Measurements from ENCODE around the gene FOXL2NB. TPM values are rescaled to one million over a fixed set of nuclear protein-coding genes. Genes with fewer than 3 reads are reported as not detected.

FOXL2NB gene
- total RNA-seq, 2 donors from 2014 or later: 0.28 TPM; not detected in 1

DNA sequence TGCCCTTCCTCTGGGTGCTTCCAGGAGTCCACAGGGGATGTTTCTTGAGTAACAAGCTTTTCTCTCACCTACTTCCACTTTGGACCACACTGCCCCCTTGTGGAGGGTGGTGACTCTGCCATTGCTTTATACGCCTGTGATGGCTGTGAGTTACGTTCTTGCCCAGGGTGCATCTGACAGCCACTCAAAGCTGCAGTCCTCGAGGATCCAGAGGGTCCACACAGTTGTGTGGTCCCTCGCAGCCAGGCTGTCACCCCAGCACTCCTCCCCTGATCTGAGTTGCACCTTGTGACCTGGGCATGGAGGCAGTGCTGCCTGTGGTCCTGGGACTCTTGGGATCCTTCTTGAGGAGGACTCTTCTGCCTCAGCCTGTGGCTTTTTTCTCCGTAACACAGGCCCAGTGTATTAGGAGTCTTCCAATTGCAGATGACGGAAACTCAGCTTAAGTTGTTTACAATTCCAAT lies 23.5 kb upstream of the FOXL2NB start:
- no peaks in the 10 kb centered on the region for H3K4me1 ChIP-seq (replicated peaks)
- intact Hi-C loops (cut with DNase I): loop anchor here (10.0 kb wide), 1 partner anchor 509 kb away; no protein-coding TSS in a partner anchor
- H3K4me3 ChIP-seq: no peak overlapping the region
- TF ChIP-seq, protein P1, sequence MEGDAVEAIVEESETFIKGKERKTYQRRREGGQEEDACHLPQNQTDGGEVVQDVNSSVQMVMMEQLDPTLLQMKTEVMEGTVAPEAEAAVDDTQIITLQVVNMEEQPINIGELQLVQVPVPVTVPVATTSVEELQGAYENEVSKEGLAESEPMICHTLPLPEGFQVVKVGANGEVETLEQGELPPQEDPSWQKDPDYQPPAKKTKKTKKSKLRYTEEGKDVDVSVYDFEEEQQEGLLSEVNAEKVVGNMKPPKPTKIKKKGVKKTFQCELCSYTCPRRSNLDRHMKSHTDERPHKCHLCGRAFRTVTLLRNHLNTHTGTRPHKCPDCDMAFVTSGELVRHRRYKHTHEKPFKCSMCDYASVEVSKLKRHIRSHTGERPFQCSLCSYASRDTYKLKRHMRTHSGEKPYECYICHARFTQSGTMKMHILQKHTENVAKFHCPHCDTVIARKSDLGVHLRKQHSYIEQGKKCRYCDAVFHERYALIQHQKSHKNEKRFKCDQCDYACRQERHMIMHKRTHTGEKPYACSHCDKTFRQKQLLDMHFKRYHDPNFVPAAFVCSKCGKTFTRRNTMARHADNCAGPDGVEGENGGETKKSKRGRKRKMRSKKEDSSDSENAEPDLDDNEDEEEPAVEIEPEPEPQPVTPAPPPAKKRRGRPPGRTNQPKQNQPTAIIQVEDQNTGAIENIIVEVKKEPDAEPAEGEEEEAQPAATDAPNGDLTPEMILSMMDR (IDR thresholded peaks at IDR 0.05): peak; percentile 77 to 92 (median 88)
- TF ChIP-seq POLR2AphosphoS5 (IDR thresholded peaks at IDR 0.05) (peak; percentile 50), POLR2A (IDR thresholded peaks at IDR 0.05) (no peak)
- DNase-seq (ENCODE audit: low spot score): peak; percentile 81
- H3K27me3 ChIP-seq (replicated peaks; ENCODE audit: insufficient read depth): no peaks in the 10 kb centered on the region
- H3K27ac ChIP-seq: no peak overlapping the region
- no peaks in the 10 kb centered on the region for H3K36me3 ChIP-seq
- 23% methylated on average over 6 of the region's 6 CpGs for WGBS
- no peaks in the 10 kb centered on the region for H3K9me3 ChIP-seq

DNA sequence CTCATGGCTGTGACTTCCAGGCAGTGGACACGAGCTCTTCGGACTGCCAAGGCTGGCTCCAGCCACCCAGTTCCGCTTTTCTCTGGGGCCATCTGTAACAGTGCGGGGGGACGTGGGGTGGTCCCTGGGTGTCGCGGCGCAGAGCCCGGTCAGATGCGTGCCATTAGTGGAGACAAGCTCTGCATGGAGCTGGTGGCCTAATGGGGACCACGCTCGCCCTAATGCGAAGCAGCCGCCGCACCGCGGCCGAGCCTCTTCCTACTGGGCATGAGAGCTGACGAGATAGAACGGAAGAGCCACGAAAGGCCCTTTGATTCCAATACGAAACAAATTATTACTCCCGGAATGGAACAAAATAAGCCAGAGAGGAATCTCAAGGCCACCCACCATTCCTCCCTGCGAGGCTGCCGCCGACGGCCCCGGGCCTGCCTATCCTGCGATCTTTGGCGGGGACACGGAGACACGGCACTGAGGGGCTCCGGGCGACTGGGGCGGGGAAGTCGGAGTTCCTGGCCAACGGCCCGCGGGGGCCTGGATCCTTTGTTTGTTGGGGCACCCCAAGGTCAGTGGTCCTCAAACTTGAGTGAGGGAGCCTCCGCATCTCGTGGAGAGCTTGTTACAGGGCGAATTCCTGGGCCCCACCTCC lies 18.2 kb upstream of the FOXL2NB start:
- Histone ChIP-seq H3K4me1 (replicated peaks) (no peaks in the 10 kb centered on the region), H3K36me3 (no peaks in the 10 kb centered on the region), H3K4me3 (no peak overlapping the region), H3K9me3 (no peaks in the 10 kb centered on the region), H3K27me3 (replicated peaks; ENCODE audit: insufficient read depth) (no peaks in the 10 kb centered on the region), H3K27ac (no peak overlapping the region)
- intact Hi-C loops (cut with DNase I): loop anchor here (10.0 kb wide), 1 partner anchor 514 kb away; no protein-coding TSS in a partner anchor
- TF ChIP-seq, protein P1 (IDR thresholded peaks at IDR 0.05): no peak
- no peak for TF ChIP-seq POLR2A (IDR thresholded peaks at IDR 0.05)
- no peak for TF ChIP-seq POLR2AphosphoS5 (IDR thresholded peaks at IDR 0.05)
- 93% methylated on average over 35 of the region's 42 CpGs for WGBS
- DNase-seq (ENCODE audit: low spot score): no peak

DNA sequence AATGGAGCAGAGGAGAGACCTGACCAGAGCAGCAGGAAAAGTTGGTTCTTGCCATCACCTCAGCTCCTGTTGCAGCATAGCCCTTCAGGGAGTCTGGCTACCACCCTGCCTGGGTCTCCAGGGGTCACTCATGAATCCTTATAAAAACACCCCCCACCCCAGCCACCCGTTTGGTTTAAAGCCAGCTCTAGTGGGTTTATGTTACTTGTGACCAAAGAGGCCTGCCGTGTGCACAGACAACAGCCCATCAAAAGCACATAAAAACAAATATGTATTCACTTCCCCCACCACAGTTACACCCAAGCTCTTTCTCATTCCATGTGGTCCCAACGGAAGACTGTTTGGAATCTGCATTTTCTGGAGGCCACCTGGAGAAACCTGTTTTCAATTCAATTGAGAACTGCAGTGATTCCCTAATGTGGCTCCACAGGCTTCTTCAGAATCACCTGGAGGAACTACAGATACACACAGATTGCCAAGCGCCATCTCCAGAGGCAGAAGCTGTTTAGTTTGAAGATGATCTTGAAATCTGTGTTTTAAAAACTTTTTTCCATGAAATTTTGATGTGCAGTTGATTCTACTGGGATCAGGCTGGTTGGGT lies 13.8 kb upstream of the FOXL2NB start:
- Histone ChIP-seq H3K36me3 (no peaks in the 10 kb centered on the region), H3K4me3 (no peak overlapping the region), H3K9me3 (no peaks in the 10 kb centered on the region), H3K27me3 (replicated peaks; ENCODE audit: insufficient read depth) (peaks cover 19% of the 10 kb centered on the region), H3K4me1 (replicated peaks) (peaks cover 12% of the 10 kb centered on the region), H3K27ac (no peak overlapping the region)
- TF ChIP-seq, protein P1 (IDR thresholded peaks at IDR 0.05): no peak
- no peak for TF ChIP-seq POLR2AphosphoS5 (IDR thresholded peaks at IDR 0.05)
- no peak for TF ChIP-seq POLR2A (IDR thresholded peaks at IDR 0.05)
- intact Hi-C loops (cut with DNase I): no loop called here
- DNase-seq (ENCODE audit: low spot score): no peak
- WGBS: 71% methylated on average over 4 of the region's 4 CpGs

DNA sequence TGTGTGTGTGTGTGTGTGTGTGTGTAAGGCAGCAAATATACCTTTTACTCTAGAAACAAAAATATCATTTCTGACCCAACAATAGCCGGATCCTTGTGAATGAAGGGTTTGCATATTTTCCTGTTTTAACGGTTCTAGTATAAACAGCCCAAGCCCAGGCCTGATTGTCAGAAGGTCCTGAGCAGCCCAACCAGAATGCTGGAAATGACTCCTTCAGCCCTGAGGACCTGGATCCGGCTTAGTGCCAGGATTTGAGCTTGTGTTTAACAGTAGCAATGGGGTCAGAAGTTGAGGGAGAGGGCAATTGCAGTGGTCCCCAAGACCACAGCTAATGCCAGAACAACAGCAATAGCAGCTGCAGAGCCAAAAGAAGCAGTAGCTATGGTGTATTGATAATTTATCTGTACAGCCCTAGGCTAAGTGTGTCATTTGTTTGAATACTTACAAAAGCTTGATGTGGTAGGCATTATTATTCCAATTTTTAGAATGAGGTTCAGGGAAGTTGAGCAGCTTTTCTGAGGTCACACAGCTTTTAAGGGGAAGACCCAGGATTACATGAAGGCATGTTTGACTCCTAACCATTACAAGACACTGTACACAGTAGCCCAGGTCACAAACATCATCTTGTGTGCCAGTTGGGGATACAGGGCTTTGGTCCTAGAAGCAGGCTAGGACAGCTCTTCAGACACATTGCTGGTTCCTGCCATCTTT lies 12.9 kb upstream of the FOXL2NB start:
- H3K9me3 ChIP-seq: no peaks in the 10 kb centered on the region
- H3K27me3 ChIP-seq (replicated peaks; ENCODE audit: insufficient read depth): peaks cover 29% of the 10 kb centered on the region
- no peak for DNase-seq (ENCODE audit: low spot score)
- WGBS: 58% methylated on average over 3 of the region's 3 CpGs
- intact Hi-C loops (cut with DNase I): no loop called here
- H3K36me3 ChIP-seq: no peaks in the 10 kb centered on the region
- peaks cover 13% of the 10 kb centered on the region for H3K4me1 ChIP-seq (replicated peaks)
- H3K27ac ChIP-seq: no peak overlapping the region
- H3K4me3 ChIP-seq: no peak overlapping the region
- TF ChIP-seq POLR2AphosphoS5 (IDR thresholded peaks at IDR 0.05): no peak
- TF ChIP-seq, protein P1 (IDR thresholded peaks at IDR 0.05): no peak
- no peak for TF ChIP-seq POLR2A (IDR thresholded peaks at IDR 0.05)

Data from prostate gland (tissue), 2 donors.